GM18502 (cell line): ENCODE measurements around the gene SOAT2.
"Not testable (repeated sequence)": the region's sequence is repeated elsewhere in the genome, so short reads cannot be mapped to it uniquely, and the experiment has no call there.

Experiments used
- ATAC-seq: cut with Tn5 transposase; IDR thresholded peaks from one replicate; pipeline ENCODE4 v1.9.1; 2021; ENCODE audit warnings: mild to moderate bottlenecking; ENCODE audit not compliant: unreplicated experiment, poor library complexity

SOAT2 gene

DNA sequence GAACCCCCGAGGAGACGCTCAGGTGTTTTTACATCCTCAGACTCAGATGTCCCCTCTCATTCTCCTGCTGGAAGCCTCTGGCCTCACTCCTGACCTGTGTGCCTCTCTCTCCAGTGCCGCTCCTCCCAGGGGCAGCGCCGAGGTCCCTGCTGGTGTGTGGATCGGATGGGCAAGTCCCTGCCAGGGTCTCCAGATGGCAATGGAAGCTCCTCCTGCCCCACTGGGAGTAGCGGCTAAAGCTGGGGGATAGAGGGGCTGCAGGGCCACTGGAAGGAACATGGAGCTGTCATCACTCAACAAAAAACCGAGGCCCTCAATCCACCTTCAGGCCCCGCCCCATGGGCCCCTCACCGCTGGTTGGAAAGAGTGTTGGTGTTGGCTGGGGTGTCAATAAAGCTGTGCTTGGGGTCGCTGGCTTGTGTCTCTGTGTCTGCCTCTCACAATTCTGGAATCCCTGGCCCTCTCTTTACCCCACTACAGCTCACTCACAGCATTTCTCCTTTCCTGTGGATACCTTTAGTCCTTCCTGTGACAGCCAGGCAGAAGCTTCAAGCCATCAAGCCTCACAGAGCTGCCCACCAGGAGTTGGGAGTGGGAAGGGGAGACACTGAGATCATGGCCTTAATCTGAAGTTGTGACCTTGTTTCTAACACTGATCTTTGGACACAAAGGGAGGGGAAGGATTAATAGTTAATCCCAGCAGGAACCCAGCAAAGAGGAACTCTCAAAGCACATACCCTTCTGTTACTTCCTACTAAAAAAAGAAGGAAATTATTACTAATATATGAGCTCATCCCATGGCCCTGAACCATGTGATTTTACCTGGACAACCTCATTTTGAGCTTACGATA is 1.1 kb upstream of the SOAT2 start:
- ATAC-seq: no peak

- no peak for ATAC-seq
Observed at GRCh38 chr12:53103860-53104305, 597 bp downstream of the SOAT2 start.

GRCh38 chr12:53105256-53105655 is 2.0 kb downstream of the SOAT2 start:
- ATAC-seq: no peak

- ATAC-seq: no peak
Observed at GRCh38 chr12:53105712-53106439, 2.6 kb downstream of the SOAT2 start.

DNA sequence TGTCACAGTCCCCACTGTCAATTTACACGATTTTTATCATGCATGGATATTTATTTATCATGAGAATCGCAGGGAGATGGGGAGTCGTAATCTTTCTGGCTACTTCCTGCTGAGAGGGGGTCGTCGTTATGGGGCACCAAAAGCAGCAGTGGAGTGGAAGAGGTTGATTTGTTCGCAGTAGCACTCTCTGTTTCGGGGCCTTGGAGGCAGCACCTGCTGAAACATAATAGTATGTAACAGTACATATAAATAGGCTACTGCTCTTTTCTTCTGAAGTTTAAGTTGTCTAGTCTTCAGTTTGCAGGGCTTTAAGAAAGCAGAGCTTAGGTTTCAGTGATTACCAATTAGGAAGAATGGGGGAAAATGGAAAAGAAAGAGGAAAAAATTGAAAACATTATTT is 3.8 kb downstream of the SOAT2 start:
- ATAC-seq: no peak

- not testable (repeated sequence) for ATAC-seq
Observed at GRCh38 chr12:53112431-53112830, 9.1 kb downstream of the SOAT2 start.

GRCh38 chr12:53113136-53113705 is 9.9 kb downstream of the SOAT2 start:
- no peak for ATAC-seq

- ATAC-seq: no peak
Observed at GRCh38 chr12:53113951-53114350, 10.7 kb downstream of the SOAT2 start.

DNA sequence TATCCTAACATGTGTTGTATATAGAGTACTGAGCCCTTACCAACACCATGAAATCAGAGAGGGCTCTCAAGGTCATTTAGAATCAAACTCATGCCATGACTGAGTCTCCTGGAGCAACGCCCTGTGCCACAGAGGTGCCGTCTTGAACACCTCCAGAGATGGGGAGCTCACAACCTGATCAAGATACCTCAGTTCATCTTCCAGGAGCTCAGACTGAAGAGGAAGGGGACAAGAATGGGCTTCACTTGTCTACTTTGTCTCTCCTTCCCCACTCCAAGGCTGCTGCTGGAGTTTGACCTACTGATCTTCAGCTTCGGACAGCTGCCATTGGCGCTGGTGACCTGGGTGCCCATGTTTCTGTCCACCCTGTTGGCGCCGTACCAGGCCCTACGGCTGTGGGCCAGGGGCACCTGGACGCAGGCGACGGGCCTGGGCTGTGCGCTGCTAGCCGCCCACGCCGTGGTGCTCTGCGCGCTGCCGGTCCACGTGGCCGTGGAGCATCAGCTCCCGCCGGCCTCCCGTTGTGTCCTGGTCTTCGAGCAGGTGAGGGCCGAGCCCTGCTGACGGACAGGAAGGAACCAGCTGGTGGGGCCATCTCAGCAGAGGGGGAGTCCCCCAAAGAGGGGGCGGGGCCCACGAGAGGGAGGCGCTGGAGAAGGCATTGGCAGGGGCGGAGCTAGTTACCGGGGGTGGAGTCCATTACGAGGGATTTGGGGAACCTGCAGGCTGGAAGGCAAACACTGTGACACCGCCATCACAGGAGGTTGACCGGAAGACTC is 12.0 kb downstream of the SOAT2 start:
- no peak for ATAC-seq

DNA sequence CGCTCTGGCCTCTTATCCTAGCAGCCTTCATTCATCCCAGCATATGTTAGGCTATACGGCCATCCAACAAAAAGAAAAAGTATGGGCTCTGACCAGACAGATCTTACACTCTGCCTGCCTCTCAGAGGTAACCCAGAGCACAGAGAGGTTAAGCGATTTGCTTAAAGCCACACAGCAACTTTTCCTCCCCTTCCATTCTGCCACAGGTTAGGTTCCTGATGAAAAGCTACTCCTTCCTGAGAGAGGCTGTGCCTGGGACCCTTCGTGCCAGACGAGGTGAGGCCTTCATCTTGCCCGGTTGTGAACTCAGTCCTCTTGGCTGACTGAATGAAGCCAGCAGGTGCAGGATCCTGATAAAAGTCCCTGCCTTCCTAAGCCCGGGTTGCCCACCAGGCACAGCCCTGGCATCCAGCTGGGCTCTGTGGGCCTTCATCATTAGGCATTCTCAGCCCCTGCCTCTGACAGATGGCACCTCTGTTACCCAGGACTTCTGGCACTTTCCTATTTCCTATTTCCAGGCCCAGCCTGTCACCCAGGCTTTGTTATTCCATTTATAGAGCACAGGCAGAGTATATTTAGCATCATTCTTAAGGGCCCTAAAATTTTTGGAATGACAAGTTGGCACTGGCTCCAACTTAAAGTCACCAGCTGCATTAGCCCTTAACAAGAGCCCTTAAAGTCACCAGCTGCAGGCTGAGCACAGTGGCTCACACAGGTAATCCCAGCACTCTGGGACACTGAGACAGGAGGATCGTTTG is 12.8 kb downstream of the SOAT2 start:
- ATAC-seq: no peak

DNA sequence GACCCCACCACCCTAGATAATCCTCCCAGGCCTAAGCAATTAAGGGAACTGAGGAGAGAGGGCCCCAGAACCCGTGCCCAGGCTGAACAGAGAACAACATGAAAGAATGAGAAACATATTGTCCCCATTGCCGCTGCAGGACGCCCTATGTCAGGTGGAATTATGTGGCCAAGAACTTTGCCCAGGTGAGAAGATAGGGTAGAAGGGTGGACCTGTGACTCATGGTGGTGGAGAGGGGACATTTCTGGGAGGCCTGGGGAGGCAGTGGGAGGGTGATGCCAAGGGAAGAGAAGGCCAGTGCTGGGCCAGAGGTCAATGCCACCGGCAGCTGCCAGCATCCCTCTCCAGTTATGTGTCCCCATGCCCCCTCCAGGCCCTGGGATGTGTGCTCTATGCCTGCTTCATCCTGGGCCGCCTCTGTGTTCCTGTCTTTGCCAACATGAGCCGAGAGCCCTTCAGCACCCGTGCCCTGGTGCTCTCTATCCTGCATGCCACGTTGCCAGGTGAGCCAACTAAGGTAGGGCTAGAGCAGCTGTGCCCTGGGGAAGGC is 15.5 kb downstream of the SOAT2 start:
- ATAC-seq: no peak

DNA sequence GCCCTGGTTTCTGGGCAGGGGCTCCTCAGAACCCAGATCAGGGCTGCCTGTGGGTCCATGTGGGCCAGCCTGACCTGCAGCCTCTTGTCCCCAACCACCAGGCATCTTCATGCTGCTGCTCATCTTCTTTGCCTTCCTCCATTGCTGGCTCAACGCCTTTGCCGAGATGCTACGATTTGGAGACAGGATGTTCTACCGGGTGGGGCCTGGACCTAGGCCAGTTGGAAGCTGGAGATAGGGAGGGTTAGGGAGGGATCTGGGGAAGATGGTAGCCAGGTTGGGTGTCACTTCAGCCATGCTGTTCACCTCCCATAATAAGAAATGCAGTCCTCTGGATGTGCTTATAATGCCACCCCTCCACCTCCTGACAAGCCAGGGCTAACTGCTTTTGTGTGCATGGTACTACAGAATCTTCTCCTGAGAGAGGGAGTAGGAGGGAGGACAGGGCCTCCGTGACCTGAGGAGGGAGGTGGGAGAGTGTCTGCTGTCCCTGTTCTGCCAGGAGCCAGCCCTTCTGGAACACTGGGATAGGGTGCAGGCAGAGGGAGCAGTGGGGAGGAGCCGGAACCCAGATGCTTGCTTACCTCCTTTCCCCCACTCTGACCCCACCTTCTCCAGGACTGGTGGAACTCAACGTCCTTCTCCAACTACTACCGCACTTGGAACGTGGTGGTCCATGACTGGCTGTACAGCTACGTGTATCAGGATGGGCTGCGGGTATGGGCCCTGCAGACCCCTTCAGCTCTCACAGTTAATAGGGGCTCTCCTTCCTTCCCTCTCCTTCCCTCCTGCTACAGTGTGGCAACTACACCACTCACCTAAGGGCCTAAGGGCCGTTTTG is 17.6 kb downstream of the SOAT2 start:
- ATAC-seq: no peak

DNA sequence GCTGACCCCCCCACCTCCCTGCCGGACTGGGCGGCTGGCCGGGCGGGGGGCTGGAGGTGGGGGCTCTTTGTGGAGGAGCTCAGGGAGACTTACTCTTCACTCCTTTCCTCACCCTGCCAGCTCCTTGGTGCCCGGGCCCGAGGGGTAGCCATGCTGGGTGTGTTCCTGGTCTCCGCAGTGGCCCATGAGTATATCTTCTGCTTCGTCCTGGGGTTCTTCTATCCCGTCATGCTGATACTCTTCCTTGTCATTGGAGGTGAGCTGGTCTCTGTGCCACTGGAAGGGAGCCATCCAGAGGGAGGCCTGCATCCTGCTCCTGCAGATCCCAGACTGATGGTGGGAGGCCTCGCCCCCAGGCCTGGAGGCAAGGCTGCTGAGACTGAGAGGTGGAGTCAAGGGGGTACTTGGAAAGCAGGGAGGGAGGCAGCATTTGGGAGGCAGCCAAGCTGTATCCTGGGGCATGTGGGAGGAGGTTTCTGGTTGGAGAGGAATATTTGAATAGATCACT is 19.7 kb downstream of the SOAT2 start:
- ATAC-seq: no peak

- ATAC-seq: no peak
Observed at GRCh38 chr12:53123578-53124351, 20.5 kb downstream of the SOAT2 start.

DNA sequence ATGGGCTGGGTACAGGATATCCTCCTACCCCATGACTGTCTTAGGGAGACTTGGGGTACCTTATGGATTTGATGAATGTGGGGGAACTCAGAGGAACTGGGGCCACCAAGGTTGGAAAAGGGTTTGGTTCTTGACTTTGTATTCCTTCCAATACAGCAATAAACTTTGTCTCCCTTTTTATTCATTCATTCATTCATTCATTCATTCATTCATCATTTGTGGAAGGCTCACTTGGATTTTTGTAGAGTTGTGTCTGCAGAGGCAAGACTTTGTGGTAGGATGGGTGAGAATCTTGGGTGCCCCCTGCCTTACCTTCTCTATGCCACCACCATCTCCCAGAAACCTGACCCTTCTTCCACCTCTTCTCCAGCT is 21.1 kb downstream of the SOAT2 start:
- ATAC-seq: no peak

- no peak for ATAC-seq
Observed at GRCh38 chr12:53127169-53127568, 23.9 kb downstream of the SOAT2 start.

DNA sequence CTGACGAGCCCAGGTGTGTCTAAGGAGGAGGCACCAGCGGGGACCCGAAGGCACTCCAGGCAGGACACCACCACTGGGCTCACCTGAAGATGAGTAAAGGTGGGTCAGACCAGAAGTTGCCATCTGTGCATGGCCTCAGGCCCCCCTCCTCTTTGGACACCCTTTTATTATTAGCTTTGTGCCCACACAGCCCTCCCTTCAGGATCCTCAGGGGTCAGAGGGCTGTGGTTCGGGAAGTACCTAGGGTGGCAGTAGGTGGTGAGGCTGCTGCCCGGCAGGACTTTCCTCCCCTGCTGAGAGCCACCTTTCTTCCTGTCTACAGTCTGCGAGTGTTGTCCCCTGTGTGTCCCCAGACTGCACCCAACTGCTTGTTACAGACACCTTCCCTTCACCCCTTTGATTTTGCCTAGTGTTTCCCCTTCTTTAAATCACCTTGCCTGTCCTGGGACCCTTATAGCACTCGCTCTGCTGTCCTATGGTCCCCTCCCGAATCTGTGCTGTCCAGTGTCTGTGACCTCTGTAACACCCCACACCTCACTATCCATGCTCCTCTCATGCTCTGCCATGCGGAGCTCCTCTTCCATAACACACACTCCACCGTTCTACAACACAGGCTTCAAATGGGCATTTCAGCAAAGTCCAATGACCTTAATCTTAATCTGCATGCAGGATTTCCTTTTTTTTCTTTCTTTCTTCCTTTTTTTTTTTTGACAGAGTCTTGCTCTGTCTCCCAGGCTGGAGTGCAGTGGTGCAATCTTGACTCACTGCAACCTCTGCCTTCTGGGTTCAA is 25.7 kb downstream of the SOAT2 start:
- ATAC-seq: no peak
